ENCODE measurements around the gene PI16.

DNA sequence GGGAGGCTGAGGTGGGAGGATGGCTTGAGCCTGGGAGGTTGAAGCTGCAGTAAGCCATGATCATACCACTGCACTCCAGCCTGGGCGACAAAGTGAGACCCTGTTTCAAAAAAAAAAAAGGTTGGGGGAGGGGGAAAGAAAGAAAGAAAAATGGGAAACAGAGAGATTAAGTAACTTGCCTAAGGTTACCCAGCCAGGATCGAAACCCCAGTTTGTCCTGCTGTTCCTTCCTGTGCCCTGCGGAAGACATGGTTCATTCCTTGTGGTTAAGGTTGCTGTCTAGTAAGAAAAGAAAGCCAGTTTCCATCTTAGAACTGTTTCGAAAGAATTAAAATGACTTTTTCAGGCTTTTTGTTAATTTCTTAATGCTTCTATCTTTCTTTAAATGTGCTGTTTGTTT, 38.9 kb upstream of the PI16 start:
- TF ChIP-seq, protein P1, sequence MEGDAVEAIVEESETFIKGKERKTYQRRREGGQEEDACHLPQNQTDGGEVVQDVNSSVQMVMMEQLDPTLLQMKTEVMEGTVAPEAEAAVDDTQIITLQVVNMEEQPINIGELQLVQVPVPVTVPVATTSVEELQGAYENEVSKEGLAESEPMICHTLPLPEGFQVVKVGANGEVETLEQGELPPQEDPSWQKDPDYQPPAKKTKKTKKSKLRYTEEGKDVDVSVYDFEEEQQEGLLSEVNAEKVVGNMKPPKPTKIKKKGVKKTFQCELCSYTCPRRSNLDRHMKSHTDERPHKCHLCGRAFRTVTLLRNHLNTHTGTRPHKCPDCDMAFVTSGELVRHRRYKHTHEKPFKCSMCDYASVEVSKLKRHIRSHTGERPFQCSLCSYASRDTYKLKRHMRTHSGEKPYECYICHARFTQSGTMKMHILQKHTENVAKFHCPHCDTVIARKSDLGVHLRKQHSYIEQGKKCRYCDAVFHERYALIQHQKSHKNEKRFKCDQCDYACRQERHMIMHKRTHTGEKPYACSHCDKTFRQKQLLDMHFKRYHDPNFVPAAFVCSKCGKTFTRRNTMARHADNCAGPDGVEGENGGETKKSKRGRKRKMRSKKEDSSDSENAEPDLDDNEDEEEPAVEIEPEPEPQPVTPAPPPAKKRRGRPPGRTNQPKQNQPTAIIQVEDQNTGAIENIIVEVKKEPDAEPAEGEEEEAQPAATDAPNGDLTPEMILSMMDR (IDR thresholded peaks at IDR 0.05; ENCODE audit: low read depth, low read length): no peak
- no peak for TF ChIP-seq POLR2A (IDR thresholded peaks at IDR 0.05; ENCODE audit: extremely low read depth, insufficient read length)
- TF ChIP-seq, protein P2, sequence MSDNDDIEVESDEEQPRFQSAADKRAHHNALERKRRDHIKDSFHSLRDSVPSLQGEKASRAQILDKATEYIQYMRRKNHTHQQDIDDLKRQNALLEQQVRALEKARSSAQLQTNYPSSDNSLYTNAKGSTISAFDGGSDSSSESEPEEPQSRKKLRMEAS (IDR thresholded peaks at IDR 0.05; ENCODE audit: low read depth, low read length): no peak
- no peak for TF ChIP-seq MYC (IDR thresholded peaks at IDR 0.05; ENCODE audit: low read depth, low read length)

Measured in NB4 (cell line).